GM19025 (cell line): ENCODE results near the gene SPOPL.
"Not testable (repeated sequence)": the region's sequence is repeated elsewhere in the genome, so short reads cannot be mapped to it uniquely, and the experiment has no call there.

Experiments
- ATAC-seq: cut with Tn5 transposase; IDR thresholded peaks from one replicate; pipeline ENCODE4 v1.9.1; 2021; ENCODE audit warnings: mild to moderate bottlenecking, low read depth, moderate library complexity; ENCODE audit not compliant: unreplicated experiment

SPOPL gene

GRCh38 chr2:138501425-138502254, at the start of gene SPOPL:
SPOPL (plus strand) TSS chr2:138501770; CDS start chr2:138550217, 48,447 bp downstream.
- peak; percentile 84 for ATAC-seq

GRCh38 chr2:138452324-138452723, 49.2 kb upstream of the SPOPL start:
- no peak for ATAC-seq

- ATAC-seq, result no peak
Observed at GRCh38 chr2:138453815-138454214, 47.8 kb upstream of the SPOPL start.

DNA sequence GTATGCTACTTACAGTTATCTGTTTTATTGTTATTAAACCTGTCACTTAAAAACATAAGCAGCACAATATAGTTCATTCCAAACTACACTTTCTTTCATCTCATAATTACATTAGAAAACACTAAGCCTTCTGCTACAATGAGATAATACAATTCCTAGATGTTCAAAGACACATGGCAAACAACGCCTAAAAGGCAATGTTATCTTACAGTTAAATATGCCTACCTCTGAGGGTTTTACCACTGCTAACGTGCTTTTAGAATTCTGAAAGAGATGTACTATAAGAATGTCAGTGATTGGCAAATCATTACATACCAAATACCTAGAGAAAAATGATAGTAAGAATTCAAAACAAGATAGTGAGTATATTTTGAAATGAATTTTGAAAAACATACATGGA, 46.8 kb upstream of the SPOPL start:
- ATAC-seq, result no peak

DNA sequence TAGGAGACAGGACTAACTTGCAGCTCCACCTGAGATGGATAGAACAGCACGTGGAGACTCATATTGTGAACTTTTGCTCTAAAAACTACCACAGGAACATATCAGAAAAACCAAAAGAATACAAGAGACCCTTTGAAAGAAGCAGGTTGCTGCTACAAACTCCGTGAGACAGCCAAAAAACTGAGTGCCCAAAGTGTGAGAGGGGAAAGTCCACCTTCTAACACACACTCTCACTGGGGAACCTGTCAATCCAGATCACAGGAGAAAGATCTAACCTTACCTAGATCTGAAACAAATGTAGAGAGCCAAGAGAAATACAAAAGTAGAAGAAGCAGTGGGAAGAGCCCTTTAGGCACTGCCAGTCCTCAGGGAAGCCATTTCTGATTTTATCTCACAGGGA, 46.3 kb upstream of the SPOPL start:
- no peak for ATAC-seq

DNA sequence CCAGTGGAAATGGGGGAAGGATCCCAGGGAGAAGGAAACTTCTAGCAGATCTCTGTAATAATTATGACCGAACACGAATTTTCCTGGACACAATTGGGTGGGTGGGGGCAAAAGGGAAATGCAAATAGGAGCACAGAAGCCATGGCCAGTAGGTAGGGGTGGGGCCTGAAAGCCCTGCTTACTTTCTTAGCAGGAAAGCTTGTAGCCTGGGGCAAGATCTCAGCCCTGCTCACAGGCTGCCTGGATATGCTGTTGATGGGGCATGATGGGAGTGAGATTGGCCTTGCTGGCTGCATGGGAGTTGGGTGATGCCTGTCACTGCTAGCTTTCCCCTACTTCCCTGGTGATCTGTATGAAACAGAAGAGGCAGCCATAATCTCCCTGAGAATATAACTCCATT, 45.9 kb upstream of the SPOPL start:
- no peak for ATAC-seq

DNA sequence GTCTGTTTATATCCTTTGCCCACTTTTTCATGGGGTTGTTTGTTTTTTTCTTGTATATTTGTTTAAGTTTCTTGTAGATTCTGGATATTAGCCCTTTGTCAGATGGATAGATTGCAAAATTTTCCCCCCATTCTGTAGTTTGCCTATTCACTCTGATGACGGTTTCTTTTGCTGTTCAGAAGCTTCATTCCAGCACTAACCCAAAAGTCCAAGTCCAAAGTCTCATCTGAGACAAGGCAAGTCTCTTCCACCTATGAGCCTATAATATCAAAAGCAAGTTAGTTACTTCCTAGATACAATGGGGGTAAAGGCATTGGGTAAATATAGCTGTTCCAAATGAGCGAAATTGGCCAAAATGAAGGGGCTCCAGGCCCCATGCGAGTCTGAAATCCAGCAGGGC, 38.9 kb upstream of the SPOPL start:
- not testable (repeated sequence) for ATAC-seq

GRCh38 chr2:138468617-138469016, 33.0 kb upstream of the SPOPL start:
- no peak for ATAC-seq

GRCh38 chr2:138469411-138469810, 32.2 kb upstream of the SPOPL start:
- no peak for ATAC-seq

GRCh38 chr2:138470941-138471340, 30.6 kb upstream of the SPOPL start:
- no peak for ATAC-seq

GRCh38 chr2:138474100-138474825, 27.3 kb upstream of the SPOPL start:
- ATAC-seq, result no peak

GRCh38 chr2:138475277-138475776, 26.2 kb upstream of the SPOPL start:
- peak; percentile 76 for ATAC-seq

DNA sequence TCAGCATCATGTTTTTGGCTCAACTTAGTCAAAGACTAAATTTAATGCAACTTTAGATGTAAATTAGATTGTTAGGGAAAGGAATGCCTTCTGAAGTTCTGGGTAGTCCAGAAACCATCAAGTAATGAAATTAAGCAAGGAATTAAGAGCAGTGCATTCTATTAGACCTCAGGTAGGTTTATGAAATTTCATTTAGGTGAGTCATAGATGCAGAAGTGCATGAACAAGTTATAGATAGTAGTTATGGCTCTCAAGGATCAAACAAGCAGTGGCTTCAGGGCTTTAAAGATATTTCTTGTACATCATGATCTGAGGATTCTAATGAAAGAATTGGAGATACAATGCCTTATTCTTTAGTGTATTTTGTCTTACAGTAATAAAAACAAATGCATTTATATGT, 25.4 kb upstream of the SPOPL start:
- ATAC-seq, result no peak

DNA sequence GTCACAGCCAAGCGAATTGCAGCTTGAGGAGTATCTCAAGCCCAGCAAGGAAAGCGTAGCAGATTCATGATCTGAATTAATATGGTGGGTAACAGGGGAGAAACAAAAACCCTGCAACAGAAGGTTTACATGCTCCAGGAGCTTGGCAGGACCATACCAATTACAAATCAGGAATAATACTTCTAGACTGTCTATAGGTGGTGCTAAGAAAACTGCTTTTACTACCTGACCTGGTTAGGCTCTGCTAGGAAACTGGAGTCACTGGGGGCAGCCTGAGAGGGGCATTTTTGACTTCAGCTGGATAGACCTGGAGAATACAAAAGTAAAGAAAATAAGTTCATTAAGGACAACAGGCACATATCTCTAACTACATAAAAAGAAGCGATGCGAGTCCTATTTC, 24.6 kb upstream of the SPOPL start:
- no peak for ATAC-seq

GRCh38 chr2:138482796-138483195, 18.8 kb upstream of the SPOPL start:
- not testable (repeated sequence) for ATAC-seq

GRCh38 chr2:138485019-138485418, 16.6 kb upstream of the SPOPL start:
- no peak for ATAC-seq

DNA sequence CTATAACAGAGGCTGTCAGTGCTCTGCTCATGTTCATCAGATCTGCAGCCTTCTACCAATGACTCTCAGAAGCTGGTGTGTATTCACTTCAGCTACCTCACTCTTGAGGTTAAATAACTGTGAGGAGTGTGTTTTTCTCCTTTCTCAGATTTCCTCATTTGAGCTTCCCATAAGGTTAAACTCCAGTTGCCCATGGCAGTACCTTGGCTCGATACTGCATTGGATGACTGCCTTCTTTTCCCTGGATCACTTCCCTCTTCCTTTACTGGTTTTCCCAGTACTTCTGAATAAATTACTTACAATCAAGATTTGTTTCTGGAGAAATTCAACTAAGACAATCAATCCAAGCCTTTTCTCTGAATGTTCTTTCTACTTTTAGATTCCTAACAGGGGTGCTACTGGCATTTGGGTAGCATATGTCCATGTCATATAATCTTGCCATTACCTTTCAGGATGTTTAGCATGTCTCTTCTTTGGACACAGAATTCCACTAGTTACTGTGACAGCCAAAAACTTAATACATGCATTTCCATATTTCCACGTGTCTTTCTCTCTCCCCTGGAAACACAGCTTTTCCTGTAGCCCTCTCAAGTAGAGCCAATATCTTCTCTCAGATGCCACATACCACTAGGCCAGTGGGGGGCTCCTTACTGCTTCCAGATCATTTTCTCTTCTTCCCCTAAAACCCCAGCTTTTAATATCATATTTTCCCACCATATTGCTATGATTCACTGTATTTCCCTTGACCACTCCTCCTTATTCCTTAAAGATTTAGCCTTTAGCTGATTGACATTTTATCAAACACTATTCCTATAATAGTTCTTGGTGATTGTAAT, 15.0 kb upstream of the SPOPL start:
- no peak for ATAC-seq

DNA sequence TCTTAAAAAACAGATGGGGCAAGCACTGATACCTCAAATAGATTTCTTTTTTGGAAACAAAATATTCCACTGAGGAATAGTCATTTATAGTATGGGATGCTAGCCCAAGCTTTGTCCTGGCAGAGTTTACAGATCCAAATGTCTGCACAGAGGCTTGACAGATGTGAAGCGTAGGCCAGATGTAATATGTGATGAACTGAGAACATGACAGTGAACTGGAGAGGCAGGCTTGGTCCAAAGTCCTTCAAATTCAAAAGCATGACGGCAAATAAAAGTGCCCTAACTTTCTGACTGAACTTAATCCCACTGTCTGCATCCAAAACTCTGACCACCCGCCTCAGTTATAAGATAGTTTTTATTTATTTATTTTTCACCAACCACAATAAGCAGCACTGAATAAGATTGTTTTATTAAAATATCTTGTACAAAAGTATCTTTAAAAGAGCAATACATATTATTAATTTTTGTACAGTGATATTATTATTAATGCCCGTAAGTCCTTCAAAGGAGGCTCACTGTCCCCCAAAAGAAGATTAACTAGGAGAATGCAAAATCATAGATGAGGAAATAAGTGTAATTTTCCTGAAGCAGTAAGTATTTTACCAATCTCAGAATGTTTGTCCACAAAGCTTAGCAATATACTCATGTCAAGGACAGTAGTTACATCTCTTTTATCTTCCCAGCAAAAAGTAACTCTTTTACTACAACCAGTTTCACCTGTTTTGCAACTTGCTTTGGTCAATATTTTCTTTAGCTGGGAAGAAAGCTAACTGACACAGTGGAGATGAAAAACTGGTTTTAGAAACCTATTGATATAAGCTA, 10.7 kb upstream of the SPOPL start:
- ATAC-seq, result no peak

DNA sequence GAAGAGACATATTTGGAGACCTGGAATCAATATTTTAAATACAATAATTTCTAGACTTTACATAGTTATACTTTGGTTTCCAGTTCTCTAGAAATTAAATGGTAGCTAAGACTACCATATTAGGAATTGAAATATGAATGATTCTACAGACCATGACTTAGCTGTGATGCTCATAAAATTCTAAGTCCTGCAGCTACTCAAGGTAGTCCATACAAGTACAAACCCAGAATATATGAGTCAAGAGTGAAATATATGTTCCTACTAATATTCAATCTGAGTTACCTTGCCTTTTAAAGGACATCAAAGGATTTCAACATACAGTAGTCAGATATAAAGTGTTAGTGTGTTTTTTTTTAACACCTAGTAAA, 10.1 kb upstream of the SPOPL start:
- ATAC-seq, result no peak

DNA sequence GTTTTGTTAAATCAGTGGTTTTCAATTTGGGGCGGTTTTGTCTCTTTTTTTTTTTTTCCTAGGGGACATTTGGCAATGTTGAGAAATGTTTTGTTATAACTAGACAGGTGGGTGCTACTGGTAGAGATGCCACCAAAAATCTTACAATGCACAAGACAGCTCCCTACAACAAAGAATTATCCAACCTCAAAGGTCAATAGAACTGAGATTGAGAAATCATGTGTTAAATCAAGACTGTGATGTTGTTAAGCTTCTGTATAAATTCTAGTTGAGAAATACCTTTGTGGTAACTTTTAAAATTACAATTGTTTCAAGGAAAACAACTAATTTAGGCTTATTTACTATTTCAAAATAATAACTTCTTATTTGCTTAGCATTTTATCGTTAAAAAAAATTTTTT, 9.4 kb upstream of the SPOPL start:
- no peak for ATAC-seq
